Liver (tissue), 3 donors: ENCODE results near the gene POLA1.

ENCODE experiments used
- EGR1 ChIP-seq, 2 donors: IDR thresholded peaks; 2 replicates each; pipeline ENCODE4 v1.6.1; 2016 to 2018; ENCODE audit warnings: antibody characterized with exemption in 2 of 2, low read depth in 2 of 2
- GABPA ChIP-seq, 2 donors: IDR thresholded peaks in 1 of 2; conservative IDR thresholded peaks in 1 of 2; 2 replicates each; pipeline ENCODE4 v1.6.1; 2016; ENCODE audit warnings: antibody characterized with exemption in 2 of 2, mild to moderate bottlenecking in 1 of 2, moderate library complexity in 1 of 2
- JUND ChIP-seq, 2 donors: IDR thresholded peaks; 2 replicates each; pipeline ENCODE4 v1.6.1; 2016; ENCODE audit warnings: antibody characterized with exemption in 2 of 2
- RAD21 ChIP-seq, 2 donors: IDR thresholded peaks; 2 replicates each; pipeline ENCODE4 v1.6.1; 2016; ENCODE audit warnings: antibody characterized with exemption in 2 of 2, mild to moderate bottlenecking in 2 of 2
- TF ChIP-seq, protein P1 (sequence below): fragments of 150-350 bp; IDR thresholded peaks from 2 replicates; pipeline ENCODE4 v1.5.1; 2017; ENCODE audit warnings: improper control_type of control experiment, low read depth, low read length; ENCODE audit not compliant: missing input control
- TF ChIP-seq, protein P2 (sequence below): IDR thresholded peaks from 2 replicates; pipeline ENCODE4 v1.6.1; 2016; ENCODE audit warnings: antibody characterized with exemption
- TF ChIP-seq, protein P3 (sequence below): IDR thresholded peaks from 2 replicates; pipeline ENCODE4 v1.6.1; 2016; ENCODE audit warnings: antibody characterized with exemption
- donor health status: healthy.
- donor health status: healthy.

DNA sequence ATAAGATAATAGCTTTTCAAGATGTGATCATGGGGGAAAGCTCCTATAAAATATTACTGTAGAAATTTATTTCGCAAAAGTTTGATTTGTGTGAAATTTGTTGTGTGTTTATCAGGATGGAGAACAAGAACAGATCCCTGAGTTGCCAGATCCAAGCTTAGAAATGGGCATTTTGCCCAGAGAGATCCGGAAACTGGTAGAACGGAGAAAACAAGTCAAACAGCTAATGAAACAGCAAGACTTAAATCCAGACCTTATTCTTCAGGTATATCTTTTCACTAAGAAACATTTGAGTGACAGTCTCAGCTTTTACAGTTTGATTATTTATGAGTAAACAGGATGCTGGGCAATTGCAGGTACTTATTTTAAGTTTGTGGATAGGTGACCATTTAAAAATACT lies 54.5 kb downstream of the POLA1 start:
- TF ChIP-seq, protein P1, sequence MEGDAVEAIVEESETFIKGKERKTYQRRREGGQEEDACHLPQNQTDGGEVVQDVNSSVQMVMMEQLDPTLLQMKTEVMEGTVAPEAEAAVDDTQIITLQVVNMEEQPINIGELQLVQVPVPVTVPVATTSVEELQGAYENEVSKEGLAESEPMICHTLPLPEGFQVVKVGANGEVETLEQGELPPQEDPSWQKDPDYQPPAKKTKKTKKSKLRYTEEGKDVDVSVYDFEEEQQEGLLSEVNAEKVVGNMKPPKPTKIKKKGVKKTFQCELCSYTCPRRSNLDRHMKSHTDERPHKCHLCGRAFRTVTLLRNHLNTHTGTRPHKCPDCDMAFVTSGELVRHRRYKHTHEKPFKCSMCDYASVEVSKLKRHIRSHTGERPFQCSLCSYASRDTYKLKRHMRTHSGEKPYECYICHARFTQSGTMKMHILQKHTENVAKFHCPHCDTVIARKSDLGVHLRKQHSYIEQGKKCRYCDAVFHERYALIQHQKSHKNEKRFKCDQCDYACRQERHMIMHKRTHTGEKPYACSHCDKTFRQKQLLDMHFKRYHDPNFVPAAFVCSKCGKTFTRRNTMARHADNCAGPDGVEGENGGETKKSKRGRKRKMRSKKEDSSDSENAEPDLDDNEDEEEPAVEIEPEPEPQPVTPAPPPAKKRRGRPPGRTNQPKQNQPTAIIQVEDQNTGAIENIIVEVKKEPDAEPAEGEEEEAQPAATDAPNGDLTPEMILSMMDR: no peak
- no peak for TF ChIP-seq EGR1 (IDR thresholded peaks at IDR 0.05; ENCODE audit: low read depth in 2 of 2)
- TF ChIP-seq JUND (IDR thresholded peaks at IDR 0.05): no peak
- no peak for TF ChIP-seq GABPA (IDR thresholded peaks at IDR 0.05 in 1 of 2, conservative IDR thresholded peaks at IDR 0.05 in 1 of 2)
- TF ChIP-seq, protein P2, sequence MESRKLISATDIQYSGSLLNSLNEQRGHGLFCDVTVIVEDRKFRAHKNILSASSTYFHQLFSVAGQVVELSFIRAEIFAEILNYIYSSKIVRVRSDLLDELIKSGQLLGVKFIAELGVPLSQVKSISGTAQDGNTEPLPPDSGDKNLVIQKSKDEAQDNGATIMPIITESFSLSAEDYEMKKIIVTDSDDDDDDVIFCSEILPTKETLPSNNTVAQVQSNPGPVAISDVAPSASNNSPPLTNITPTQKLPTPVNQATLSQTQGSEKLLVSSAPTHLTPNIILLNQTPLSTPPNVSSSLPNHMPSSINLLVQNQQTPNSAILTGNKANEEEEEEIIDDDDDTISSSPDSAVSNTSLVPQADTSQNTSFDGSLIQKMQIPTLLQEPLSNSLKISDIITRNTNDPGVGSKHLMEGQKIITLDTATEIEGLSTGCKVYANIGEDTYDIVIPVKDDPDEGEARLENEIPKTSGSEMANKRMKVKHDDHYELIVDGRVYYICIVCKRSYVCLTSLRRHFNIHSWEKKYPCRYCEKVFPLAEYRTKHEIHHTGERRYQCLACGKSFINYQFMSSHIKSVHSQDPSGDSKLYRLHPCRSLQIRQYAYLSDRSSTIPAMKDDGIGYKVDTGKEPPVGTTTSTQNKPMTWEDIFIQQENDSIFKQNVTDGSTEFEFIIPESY: no peak
- TF ChIP-seq RAD21 (IDR thresholded peaks at IDR 0.05): no peak
- TF ChIP-seq, protein P3, sequence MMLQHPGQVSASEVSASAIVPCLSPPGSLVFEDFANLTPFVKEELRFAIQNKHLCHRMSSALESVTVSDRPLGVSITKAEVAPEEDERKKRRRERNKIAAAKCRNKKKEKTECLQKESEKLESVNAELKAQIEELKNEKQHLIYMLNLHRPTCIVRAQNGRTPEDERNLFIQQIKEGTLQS: no peak
